GM21576 (cell line): ENCODE data around the gene CRYM.
"Not testable (repeated sequence)": the region's sequence is repeated elsewhere in the genome, so short reads cannot be mapped to it uniquely, and the experiment has no call there.

ENCODE experiments used
- ATAC-seq: cut with Tn5 transposase; IDR thresholded peaks from one replicate; pipeline ENCODE4 v1.9.1; 2021; ENCODE audit warnings: mild to moderate bottlenecking, moderate library complexity; ENCODE audit not compliant: unreplicated experiment

Gene CRYM

DNA sequence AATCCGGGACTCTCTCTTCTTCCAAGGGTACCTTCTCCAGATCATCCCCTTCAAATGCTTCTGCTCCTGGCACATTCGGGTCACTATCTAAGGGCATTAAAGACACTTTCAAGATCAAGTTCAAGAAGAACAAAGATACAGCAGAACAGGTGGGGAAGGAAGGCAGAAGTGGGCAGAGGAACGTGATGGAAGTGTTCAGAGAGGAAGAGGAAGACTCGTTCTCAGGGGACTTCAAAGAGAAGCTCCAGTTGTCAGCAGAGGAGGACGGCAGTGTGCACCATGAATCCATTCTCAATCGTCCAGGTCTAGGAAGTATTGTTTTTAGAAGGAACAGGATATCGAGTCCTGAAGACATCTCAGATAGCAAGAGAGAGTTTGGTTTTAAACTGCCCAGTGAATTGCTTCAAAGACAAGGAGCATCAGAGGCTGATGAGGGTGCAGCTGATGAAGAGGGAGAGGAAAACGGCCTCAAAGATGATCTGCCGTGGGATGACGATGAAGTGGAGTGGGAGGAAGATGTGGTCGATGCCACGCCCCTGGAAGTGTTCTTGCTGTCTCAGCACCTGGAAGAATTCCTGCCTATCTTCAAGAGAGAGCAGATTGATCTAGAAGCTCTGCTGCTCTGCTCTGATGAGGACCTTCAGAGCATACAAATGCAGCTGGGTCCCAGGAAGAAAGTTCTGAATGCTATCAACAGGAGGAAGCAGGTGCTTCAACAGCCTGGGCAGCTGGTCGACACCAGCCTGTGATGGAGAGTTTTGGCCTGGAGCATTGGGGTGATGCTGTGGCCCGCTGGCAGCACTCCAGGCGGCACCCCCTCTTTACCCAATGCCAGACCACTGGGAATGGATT, 27.8 kb downstream of the CRYM start:
- no peak for ATAC-seq

DNA sequence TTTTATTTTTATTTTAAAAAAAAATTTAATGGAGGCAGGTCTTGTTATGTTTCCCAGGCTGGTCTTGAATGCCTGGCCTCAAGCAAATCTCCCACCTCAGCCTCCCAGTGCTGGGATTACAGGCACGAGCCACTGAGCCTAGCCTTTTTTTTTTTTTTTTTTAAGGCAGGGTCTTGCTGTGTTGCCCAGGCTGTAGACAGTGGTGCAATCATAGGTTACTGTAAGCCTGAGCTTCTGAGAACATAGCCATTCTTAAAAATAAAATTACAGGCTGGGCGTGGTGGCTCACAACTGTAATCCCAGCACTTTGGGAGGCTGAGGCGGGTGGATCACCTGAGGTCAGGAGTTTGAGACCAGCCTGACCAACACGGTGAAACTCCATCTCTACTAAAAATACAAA, 29.9 kb downstream of the CRYM start:
- ATAC-seq: not testable (repeated sequence)

- ATAC-seq: no peak
These were observed 33.4 kb downstream of the CRYM start for GRCh38 chr16:21244518-21245215.

DNA sequence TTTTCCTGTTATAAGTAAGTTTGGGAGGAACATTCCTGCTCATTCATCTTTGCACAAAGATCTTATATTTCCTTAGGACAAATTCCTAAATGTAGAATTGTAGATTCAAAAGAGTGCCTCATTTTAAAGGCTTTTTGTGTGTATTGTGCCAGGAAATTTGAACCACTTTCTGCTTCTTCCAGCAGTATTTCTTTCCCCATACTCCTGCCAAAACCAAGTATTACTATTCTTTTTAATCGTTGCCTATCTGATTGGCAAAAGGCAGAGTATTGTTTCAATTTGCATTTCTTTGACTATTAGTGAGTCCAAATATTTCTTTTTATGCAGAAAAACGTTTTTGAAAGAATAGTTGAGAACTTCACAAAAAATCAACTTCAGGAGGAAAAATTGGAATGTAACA, 35.3 kb downstream of the CRYM start:
- ATAC-seq: no peak

DNA sequence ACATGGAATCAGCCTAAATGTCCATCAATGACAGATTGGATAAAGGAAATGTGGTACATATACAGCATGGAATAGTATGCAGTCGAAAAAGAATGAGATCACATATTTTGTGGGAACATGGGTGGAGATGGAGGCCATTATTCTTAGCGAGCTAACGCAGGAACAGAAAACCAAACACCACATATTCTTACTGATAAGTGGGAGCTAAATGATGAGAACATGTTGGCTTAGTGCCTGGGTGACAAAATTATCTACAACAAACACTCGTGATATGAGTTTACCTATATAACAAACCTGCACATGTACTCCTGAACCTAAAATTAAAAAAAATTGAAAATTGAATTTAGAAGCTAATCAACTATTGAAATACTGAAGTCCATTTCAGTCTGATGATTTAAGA, 38.4 kb downstream of the CRYM start:
- ATAC-seq: no peak

DNA sequence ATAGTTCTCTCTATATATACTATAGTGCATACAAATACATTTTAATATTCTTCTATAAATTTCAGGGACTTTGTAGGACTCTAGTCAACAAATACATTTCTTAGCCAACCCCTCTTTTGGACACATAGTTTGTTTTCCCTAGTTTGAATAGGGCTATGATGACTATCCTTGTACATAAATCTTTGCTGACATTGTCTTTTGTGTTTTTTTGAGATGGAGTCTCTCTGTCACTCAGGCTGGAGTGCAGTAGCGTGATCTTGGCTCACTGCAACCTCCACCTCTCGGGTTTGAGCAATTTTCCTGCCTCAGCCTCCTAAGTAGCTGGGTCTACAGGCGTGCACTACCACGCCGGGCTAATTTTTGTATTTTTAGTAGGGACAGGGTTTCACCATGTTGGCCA, 41.3 kb downstream of the CRYM start:
- no peak for ATAC-seq

DNA sequence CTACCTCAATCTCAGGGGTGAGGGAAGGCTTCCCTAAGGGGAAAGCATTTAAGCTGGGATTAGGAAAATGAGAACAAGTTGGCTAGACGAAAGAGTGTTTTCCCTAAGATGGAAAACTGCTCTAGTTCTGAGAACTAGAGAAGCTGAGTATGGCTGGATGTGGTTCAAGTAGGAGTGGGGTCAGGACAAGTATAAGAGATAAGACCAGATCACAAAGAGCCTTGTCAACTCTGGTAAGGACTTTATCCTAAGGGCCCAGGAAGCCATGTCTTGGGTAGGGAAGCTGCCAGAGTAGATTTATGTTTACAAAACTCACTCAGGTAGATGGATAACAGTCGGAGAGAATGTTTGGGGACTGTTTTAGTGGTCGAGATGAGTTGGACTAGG, 42.9 kb downstream of the CRYM start:
- no peak for ATAC-seq

- ATAC-seq: no peak
These were observed 44.5 kb downstream of the CRYM start, which contains the start of gene ANKS4B for GRCh38 chr16:21233521-21234150. Gene ANKS4B (plus strand): TSS chr16:21233699. CDS start chr16:21233738, 39 bp downstream.

- ATAC-seq: no peak
These were observed 45.0 kb downstream of the CRYM start for GRCh38 chr16:21233045-21233520.

GRCh38 chr16:21228361-21228872, 49.7 kb downstream of the CRYM start:
- ATAC-seq: no peak

GRCh38 chr16:21227866-21228265, 50.2 kb downstream of the CRYM start:
- no peak for ATAC-seq

- ATAC-seq: no peak
These were observed 51.3 kb downstream of the CRYM start for GRCh38 chr16:21226749-21227148.

DNA sequence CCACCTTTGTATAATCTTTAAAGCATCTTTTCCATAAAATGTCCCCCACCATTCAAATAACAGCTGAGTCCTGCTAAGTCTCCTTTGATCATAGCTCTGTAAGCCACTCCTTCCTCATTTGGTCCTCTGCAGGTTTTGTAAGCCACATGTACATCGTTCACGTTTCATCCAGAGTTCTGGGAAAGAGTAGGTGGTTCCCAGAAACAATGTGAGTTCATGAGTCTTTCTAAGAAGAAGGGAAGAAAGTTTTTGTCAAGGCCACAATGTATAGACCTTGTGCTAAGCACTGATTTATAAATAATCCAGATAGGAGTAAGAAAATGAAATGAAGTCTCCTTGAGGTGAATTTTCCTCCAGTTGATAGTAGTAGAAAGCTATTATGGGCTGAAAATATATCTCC, 53.3 kb downstream of the CRYM start:
- no peak for ATAC-seq

DNA sequence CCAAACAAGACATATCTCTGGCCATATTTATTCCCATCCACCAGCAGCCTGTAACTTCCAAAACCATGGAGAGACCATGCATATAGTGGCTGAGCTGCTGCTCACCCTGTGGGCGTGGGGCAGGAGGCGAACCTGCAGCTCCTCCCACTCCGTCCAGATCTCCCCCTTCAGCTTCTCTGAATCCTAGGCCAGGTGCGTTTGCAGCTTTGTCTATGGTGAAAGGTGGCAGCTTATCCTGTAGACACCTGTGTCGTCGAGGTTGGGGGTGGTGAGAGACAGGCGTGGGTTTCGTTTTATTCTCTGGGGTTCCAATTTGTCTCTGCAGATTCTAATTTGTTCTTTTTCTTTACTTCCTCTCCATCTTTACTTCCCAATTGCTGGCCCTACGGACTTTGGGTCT, 54.3 kb downstream of the CRYM start:
- no peak for ATAC-seq

GRCh38 chr16:21222495-21223337, 55.4 kb downstream of the CRYM start:
- ATAC-seq: no peak

- ATAC-seq: no peak
These were observed 58.5 kb downstream of the CRYM start for GRCh38 chr16:21219551-21219950.

GRCh38 chr16:21218153-21218552, 59.9 kb downstream of the CRYM start:
- ATAC-seq: no peak

- ATAC-seq: no peak
These were observed 61.0 kb downstream of the CRYM start for GRCh38 chr16:21217121-21217520.

GRCh38 chr16:21214086-21214485, 64.0 kb downstream of the CRYM start:
- ATAC-seq: no peak

- ATAC-seq: no peak
These were observed 66.6 kb downstream of the CRYM start, which contains the start of gene ZP2 for GRCh38 chr16:21211486-21211885. Gene ZP2 (minus strand): TSS chr16:21211574. CDS start chr16:21211547, 27 bp downstream.
